Gastrocnemius medialis (tissue), 4 donors: ENCODE results near the gene PROKR2.

Experiments
- POLR2A ChIP-seq, 2 donors: fragments of 450-650 bp; IDR thresholded peaks; one replicate each; pipeline ENCODE4 v1.6.1; 2017; ENCODE audit warnings: antibody characterized with exemption in 2 of 2, mild to moderate bottlenecking in 2 of 2, moderate library complexity in 2 of 2
- TF ChIP-seq, protein P1 (sequence below), 5 experiments: fragments of 450-650 bp in 3 of 5; fragments of 200-600 bp in 2 of 5; sonication (generic) in 2 of 5; IDR thresholded peaks in 4 of 5; conservative IDR thresholded peaks in 1 of 5; 1 replicate in 4 of 5; 2 replicates in 1 of 5; pipeline ENCODE4 v1.5.1; 2016 to 2019; ENCODE audit warnings: antibody characterized with exemption in 5 of 5, mild to moderate bottlenecking in 3 of 5, moderate library complexity in 3 of 5

DNA sequence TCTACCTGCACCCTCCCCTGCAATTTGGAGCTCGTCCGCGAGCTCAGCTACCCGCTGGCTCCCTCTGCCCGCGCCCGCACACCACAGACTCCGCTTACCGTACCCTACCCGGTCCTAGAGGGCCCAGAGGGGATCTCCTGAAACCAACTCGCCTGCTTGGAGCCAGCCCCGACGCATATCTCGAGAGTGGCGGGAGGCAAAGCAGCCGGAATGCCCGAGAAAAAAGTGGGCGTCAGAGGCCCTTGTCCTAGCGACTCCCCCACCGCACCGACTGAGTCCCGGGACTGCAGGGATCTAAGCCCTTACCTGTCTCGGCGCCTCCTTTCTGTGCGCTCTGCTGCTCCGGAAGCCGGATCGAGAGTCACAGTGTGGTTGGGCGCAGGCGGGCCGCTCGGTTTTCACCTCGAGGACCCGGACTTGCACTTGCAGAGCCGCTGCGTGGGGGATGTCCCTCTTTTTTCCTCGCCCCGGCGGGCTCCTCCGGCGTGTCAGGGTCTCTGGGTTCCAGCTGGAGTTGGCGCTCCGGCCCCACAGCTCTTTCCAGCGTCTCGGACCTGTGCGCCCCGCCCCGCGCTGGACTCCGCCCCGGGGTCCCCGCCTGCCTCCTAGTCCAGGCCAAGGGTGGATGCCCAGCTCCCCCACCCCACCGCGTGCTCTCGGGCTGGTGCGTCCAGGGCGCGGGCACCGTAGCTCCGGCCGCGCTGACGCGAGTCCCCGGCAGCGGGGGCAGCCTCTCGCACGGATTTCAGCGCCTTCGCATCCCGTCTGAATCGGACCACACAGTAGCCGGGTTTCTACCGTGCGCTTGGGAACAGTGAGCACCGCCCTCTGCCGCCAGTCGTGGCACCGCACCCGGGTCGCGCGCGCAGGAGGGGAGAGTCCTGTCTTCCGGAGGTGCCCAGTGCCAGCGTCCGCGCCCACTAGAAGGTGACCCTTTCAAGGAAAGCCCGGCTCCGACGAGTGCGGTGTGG is at the start of gene PROKR2:
- TF ChIP-seq, protein P1, sequence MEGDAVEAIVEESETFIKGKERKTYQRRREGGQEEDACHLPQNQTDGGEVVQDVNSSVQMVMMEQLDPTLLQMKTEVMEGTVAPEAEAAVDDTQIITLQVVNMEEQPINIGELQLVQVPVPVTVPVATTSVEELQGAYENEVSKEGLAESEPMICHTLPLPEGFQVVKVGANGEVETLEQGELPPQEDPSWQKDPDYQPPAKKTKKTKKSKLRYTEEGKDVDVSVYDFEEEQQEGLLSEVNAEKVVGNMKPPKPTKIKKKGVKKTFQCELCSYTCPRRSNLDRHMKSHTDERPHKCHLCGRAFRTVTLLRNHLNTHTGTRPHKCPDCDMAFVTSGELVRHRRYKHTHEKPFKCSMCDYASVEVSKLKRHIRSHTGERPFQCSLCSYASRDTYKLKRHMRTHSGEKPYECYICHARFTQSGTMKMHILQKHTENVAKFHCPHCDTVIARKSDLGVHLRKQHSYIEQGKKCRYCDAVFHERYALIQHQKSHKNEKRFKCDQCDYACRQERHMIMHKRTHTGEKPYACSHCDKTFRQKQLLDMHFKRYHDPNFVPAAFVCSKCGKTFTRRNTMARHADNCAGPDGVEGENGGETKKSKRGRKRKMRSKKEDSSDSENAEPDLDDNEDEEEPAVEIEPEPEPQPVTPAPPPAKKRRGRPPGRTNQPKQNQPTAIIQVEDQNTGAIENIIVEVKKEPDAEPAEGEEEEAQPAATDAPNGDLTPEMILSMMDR (IDR thresholded peaks at IDR 0.05 in 4 of 5, conservative IDR thresholded peaks at IDR 0.05 in 1 of 5), result no peak
- no peak for TF ChIP-seq POLR2A (IDR thresholded peaks at IDR 0.05)
